ENCODE results near the gene MYH11.
"Not testable (repeated sequence)": the region's sequence is repeated elsewhere in the genome, so short reads cannot be mapped to it uniquely, and the experiment has no call there.

MYH11 gene

GRCh38 chr16:15672127-15672513, 184.7 kb downstream of the MYH11 start:
- DNase-seq (ENCODE audit: low read depth in 2 of 2), result not testable (repeated sequence)

- DNase-seq (ENCODE audit: low read depth in 2 of 2), result no peak
These were observed 185.2 kb downstream of the MYH11 start for GRCh38 chr16:15671530-15672117.

- DNase-seq (ENCODE audit: low read depth in 2 of 2), result no peak
These were observed 189.6 kb downstream of the MYH11 start for GRCh38 chr16:15667091-15667742.

- DNase-seq (ENCODE audit: low read depth in 2 of 2), result no peak
These were observed 191.7 kb downstream of the MYH11 start for GRCh38 chr16:15665107-15665506.

- no peak for DNase-seq (ENCODE audit: low read depth in 2 of 2)
These were observed 196.6 kb downstream of the MYH11 start for GRCh38 chr16:15660203-15660601.

GRCh38 chr16:15658556-15658955, 198.3 kb downstream of the MYH11 start:
- DNase-seq (ENCODE audit: low read depth in 2 of 2), result no peak

- no peak for DNase-seq (ENCODE audit: low read depth in 2 of 2)
These were observed 198.7 kb downstream of the MYH11 start for GRCh38 chr16:15658149-15658548.

- DNase-seq (ENCODE audit: low read depth in 2 of 2), result not testable (repeated sequence)
These were observed 201.3 kb downstream of the MYH11 start for GRCh38 chr16:15655561-15655960.

- no peak for DNase-seq (ENCODE audit: low read depth in 2 of 2)
These were observed 202.2 kb downstream of the MYH11 start for GRCh38 chr16:15654591-15654990.

GRCh38 chr16:15653227-15653626, 203.6 kb downstream of the MYH11 start:
- no peak for DNase-seq (ENCODE audit: low read depth in 2 of 2)

Data from stimulated activated CD8-positive, alpha-beta memory T cell treated with anti-CD3 and anti-CD28 coated beads, Interleukin-15, amount 100 ng/mL, for 4 hours (primary cell).